HUES64 (cell line): ENCODE results near the gene CTNNAL1. TPM values are rescaled to one million over a fixed set of nuclear protein-coding genes. Genes with fewer than 3 reads are reported as not detected.
"Not testable (repeated sequence)": the region's sequence is repeated elsewhere in the genome, so short reads cannot be mapped to it uniquely, and the experiment has no call there.

Source experiments
- H3K27ac ChIP-seq: 2 replicates; pipeline ENCODE4 v1.7.0; 2013; ENCODE audit warnings: low read depth, low read length, inconsistent platforms
- H3K27me3 ChIP-seq: 2 replicates; pipeline ENCODE4 v1.6.1; 2013; ENCODE audit warnings: mild to moderate bottlenecking, low read length; ENCODE audit not compliant: insufficient read depth
- H3K36me3 ChIP-seq: 2 replicates; pipeline ENCODE4 v1.6.1; 2013; ENCODE audit warnings: mild to moderate bottlenecking, low read length; ENCODE audit not compliant: insufficient read depth
- H3K4me1 ChIP-seq: 2 replicates; pipeline ENCODE4 v1.6.1; 2013; ENCODE audit warnings: mild to moderate bottlenecking, low read length, moderate library complexity; ENCODE audit not compliant: insufficient read depth
- H3K4me3 ChIP-seq: 2 replicates; pipeline ENCODE4 v1.5.1; 2013; ENCODE audit warnings: mild to moderate bottlenecking, low read length, moderate library complexity
- H3K9ac ChIP-seq: 2 replicates; pipeline ENCODE4 v1.6.1; 2013; ENCODE audit warnings: mild to moderate bottlenecking, low read depth, low read length
- H3K9me3 ChIP-seq: 2 replicates; pipeline ENCODE4 v1.6.1; 2013; ENCODE audit warnings: low read depth, low read length; ENCODE audit not compliant: insufficient read depth
- WGBS: fragments of 150-250, 120-280 bp; methylation state at CpG from one replicate; pipeline ENCODE4 v1.1.7; 2013; ENCODE audit warnings: missing lambda C conversion rate; 5-methylcytosine and 5-hydroxymethylcytosine counted together
- polyA plus RNA-seq, 2 experiments: library from polyadenylated mRNA; stranded (reverse); fragments of 50-300 nt; gene quantifications; one replicate each; pipeline ENCODE4 v1.2.3, GENCODE V29; 2013

CTNNAL1 gene
- polyA plus RNA-seq (2013, experiment 1 of 2), result 65.1 TPM
- 65.0 TPM for polyA plus RNA-seq (2013, experiment 2 of 2)

GRCh38 chr9:109012876-109013678 lies at the start of gene CTNNAL1:
Gene CTNNAL1 (minus strand): TSS chr9:109013499. CDS start chr9:109013442, 57 bp downstream.
- Histone ChIP-seq H3K36me3 (peaks cover 6% of the 10 kb centered on the region; the same call in 1 of the 2 replicates), H3K27me3 (peaks cover 11% of the 10 kb centered on the region), H3K4me3 (peak within 1 kb of the TSS; percentile 79), H3K27ac (peak within 1 kb of the TSS; percentile 75), H3K4me1 (peaks cover 18% of the 10 kb centered on the region), H3K9me3 (no peaks in the 10 kb centered on the region), H3K9ac (peak within 1 kb of the TSS; percentile 96)
- WGBS, result under 1% methylated on average over 96 of the region's 99 CpGs

- no peaks in the 10 kb centered on the region for H3K9me3 ChIP-seq
- H3K36me3 ChIP-seq, result peaks cover 95% of the 10 kb centered on the region
- no peak overlapping the region for H3K4me3 ChIP-seq
- H3K27me3 ChIP-seq, result no peaks in the 10 kb centered on the region
- H3K4me1 ChIP-seq, result no peaks in the 10 kb centered on the region
- 97% methylated on average over 6 of the region's 6 CpGs for WGBS
- H3K27ac ChIP-seq, result no peak overlapping the region
- no peak overlapping the region for H3K9ac ChIP-seq
Observed at GRCh38 chr9:109062543-109062942, 49.2 kb upstream of the CTNNAL1 start.

- Histone ChIP-seq H3K27me3 (no peaks in the 10 kb centered on the region), H3K36me3 (peaks cover 92% of the 10 kb centered on the region), H3K4me1 (no peaks in the 10 kb centered on the region), H3K9ac (no peak overlapping the region), H3K27ac (no peak overlapping the region), H3K4me3 (no peak overlapping the region), H3K9me3 (no peaks in the 10 kb centered on the region)
- WGBS, result 2% methylated on average over 1 of the region's 3 CpGs
Observed at GRCh38 chr9:109060191-109060590, 46.9 kb upstream of the CTNNAL1 start.

- H3K9ac ChIP-seq, H3K9me3 ChIP-seq, H3K4me1 ChIP-seq, H3K4me3 ChIP-seq, H3K27me3 ChIP-seq: not testable (repeated sequence)
- Histone ChIP-seq H3K27ac (peak overlapping the region; percentile 1; the same call in 1 of the 2 replicates), H3K36me3 (peaks cover 90% of the 10 kb centered on the region)
- WGBS, result 94% methylated on average over 4 of the region's 4 CpGs
Observed at GRCh38 chr9:109053121-109053520, 39.8 kb upstream of the CTNNAL1 start.

- 98% methylated on average over 2 of the region's 2 CpGs for WGBS
- H3K36me3 ChIP-seq, result peaks cover 93% of the 10 kb centered on the region
- H3K27me3 ChIP-seq, result no peaks in the 10 kb centered on the region
- H3K27ac ChIP-seq, result no peak overlapping the region
- H3K9ac ChIP-seq, result no peak overlapping the region
- peaks cover 5% of the 10 kb centered on the region; the same call in 1 of the 2 replicates for H3K4me1 ChIP-seq
- H3K4me3 ChIP-seq, result no peak overlapping the region
- H3K9me3 ChIP-seq, result no peaks in the 10 kb centered on the region
Observed at GRCh38 chr9:109052416-109052815, 39.1 kb upstream of the CTNNAL1 start.

GRCh38 chr9:109051733-109052132 lies 38.4 kb upstream of the CTNNAL1 start:
- Histone ChIP-seq H3K27ac (no peak overlapping the region), H3K4me3 (no peak overlapping the region), H3K9me3 (no peaks in the 10 kb centered on the region), H3K9ac (no peak overlapping the region), H3K27me3 (no peaks in the 10 kb centered on the region), H3K36me3 (peaks cover 95% of the 10 kb centered on the region), H3K4me1 (peaks cover 5% of the 10 kb centered on the region; the same call in 1 of the 2 replicates)
- 100% methylated on average over 1 of the region's 1 CpG for WGBS

- Histone ChIP-seq H3K36me3 (peaks cover 98% of the 10 kb centered on the region), H3K27ac (no peak overlapping the region), H3K4me3 (no peak overlapping the region), H3K27me3 (no peaks in the 10 kb centered on the region), H3K9ac (no peak overlapping the region), H3K9me3 (no peaks in the 10 kb centered on the region), H3K4me1 (peaks cover 5% of the 10 kb centered on the region; the same call in 1 of the 2 replicates)
- WGBS, result 84% methylated on average over 7 of the region's 7 CpGs
Observed at GRCh38 chr9:109050444-109050843, 37.1 kb upstream of the CTNNAL1 start.

GRCh38 chr9:109048822-109049221 lies 35.5 kb upstream of the CTNNAL1 start:
- no peak overlapping the region for H3K9ac ChIP-seq
- H3K9me3 ChIP-seq, result no peaks in the 10 kb centered on the region
- H3K27ac ChIP-seq, result no peak overlapping the region
- H3K4me3 ChIP-seq, result no peak overlapping the region
- no peaks in the 10 kb centered on the region for H3K27me3 ChIP-seq
- WGBS, result 96% methylated on average over 3 of the region's 3 CpGs
- H3K36me3 ChIP-seq, result peaks cover 98% of the 10 kb centered on the region
- H3K4me1 ChIP-seq, result peaks cover 4% of the 10 kb centered on the region; the same call in 1 of the 2 replicates

GRCh38 chr9:109047259-109047658 lies 34.0 kb upstream of the CTNNAL1 start:
- WGBS, result 96% methylated on average over 2 of the region's 2 CpGs
- H3K27ac ChIP-seq, result no peak overlapping the region
- no peaks in the 10 kb centered on the region for H3K4me1 ChIP-seq
- no peaks in the 10 kb centered on the region for H3K27me3 ChIP-seq
- no peaks in the 10 kb centered on the region for H3K9me3 ChIP-seq
- peaks cover 97% of the 10 kb centered on the region for H3K36me3 ChIP-seq
- no peak overlapping the region for H3K4me3 ChIP-seq
- H3K9ac ChIP-seq, result no peak overlapping the region

- H3K27me3 ChIP-seq, result no peaks in the 10 kb centered on the region
- H3K36me3 ChIP-seq, result peaks cover 96% of the 10 kb centered on the region
- WGBS, result 92% methylated on average over 1 of the region's 1 CpG
- no peaks in the 10 kb centered on the region for H3K9me3 ChIP-seq
- H3K4me1 ChIP-seq, result no peaks in the 10 kb centered on the region
- H3K9ac ChIP-seq, result no peak overlapping the region
- H3K27ac ChIP-seq, result no peak overlapping the region
- no peak overlapping the region for H3K4me3 ChIP-seq
Observed at GRCh38 chr9:109046346-109046745, 33.0 kb upstream of the CTNNAL1 start.

GRCh38 chr9:109043578-109043977 lies 30.3 kb upstream of the CTNNAL1 start:
- Histone ChIP-seq H3K4me1 (no peaks in the 10 kb centered on the region), H3K27me3 (no peaks in the 10 kb centered on the region), H3K9me3 (no peaks in the 10 kb centered on the region), H3K27ac (no peak overlapping the region), H3K9ac (no peak overlapping the region), H3K4me3 (no peak overlapping the region), H3K36me3 (peaks cover 92% of the 10 kb centered on the region)
- WGBS, result 91% methylated on average over 4 of the region's 4 CpGs
